Bladder microvascular endothelial cell (primary cell): Measurements from ENCODE around the gene ANKRD13B. TPM values are rescaled to one million over a fixed set of nuclear protein-coding genes. Genes with fewer than 3 reads are reported as not detected.

Experiments
- total RNA-seq: library from RNA; depleted of rRNA; stranded (reverse); fragments of >200 nt; gene quantifications from 2 replicates; pipeline ENCODE4 v1.2.3, GENCODE V29; 2014

The ANKRD13B gene
- total RNA-seq = 3.1 and 9.1 TPM in 2 replicates

GRCh38 chr17:29592850-29593551 is at the start of gene ANKRD13B:
ANKRD13B (plus strand) TSS chr17:29593132; CDS start chr17:29593622, 490 bp downstream.

GRCh38 chr17:29566473-29567303 is 26.2 kb upstream of the ANKRD13B start, which contains the start of gene ABHD15:
ABHD15 (minus strand) TSS chr17:29567037; CDS start chr17:29566966, 71 bp downstream.

GRCh38 chr17:29568331-29569244 is 24.3 kb upstream of the ANKRD13B start, which contains the start of gene TP53I13:
TP53I13 (plus strand) TSS chr17:29568701; CDS start chr17:29568759, 58 bp downstream.

GRCh38 chr17:29589524-29590410 is 3.2 kb upstream of the ANKRD13B start, which contains the start of gene GIT1:
GIT1 (minus strand) TSS chr17:29589648; CDS start chr17:29589378, 270 bp downstream.

GRCh38 chr17:29622337-29623282 is 29.7 kb downstream of the ANKRD13B start, which contains the start of gene CORO6:
CORO6 (minus strand) TSS chr17:29622912; CDS start chr17:29621421, 1,491 bp downstream.

Other genes starting within 250 kb of the ANKRD13B start
- gene TAOK1, start 202.8 kb upstream of the ANKRD13B start, total RNA-seq = 34.3 and 74.1 TPM in 2 replicates
- 4.4 and 6.7 TPM in 2 replicates for gene ABHD15, start 26.1 kb upstream of the ANKRD13B start, total RNA-seq
- gene TP53I13, start 24.4 kb upstream of the ANKRD13B start, total RNA-seq = 25.9 and 30.8 TPM in 2 replicates
- gene GIT1, start 3.5 kb upstream of the ANKRD13B start, total RNA-seq = 32.2 and 63.2 TPM in 2 replicates
- gene CORO6, start 29.8 kb downstream of the ANKRD13B start, total RNA-seq = 1.1 and 2.5 TPM in 2 replicates